Amniotic stem cell (primary cell): Measurements from ENCODE around the gene NOS2.
"Not testable (repeated sequence)": the region's sequence is repeated elsewhere in the genome, so short reads cannot be mapped to it uniquely, and the experiment has no call there.

Source experiments
- DNase-seq: peaks from one replicate; lab custom pipeline; 2025; lab: John Stamatoyannopoulos, UW

NOS2 gene

DNA sequence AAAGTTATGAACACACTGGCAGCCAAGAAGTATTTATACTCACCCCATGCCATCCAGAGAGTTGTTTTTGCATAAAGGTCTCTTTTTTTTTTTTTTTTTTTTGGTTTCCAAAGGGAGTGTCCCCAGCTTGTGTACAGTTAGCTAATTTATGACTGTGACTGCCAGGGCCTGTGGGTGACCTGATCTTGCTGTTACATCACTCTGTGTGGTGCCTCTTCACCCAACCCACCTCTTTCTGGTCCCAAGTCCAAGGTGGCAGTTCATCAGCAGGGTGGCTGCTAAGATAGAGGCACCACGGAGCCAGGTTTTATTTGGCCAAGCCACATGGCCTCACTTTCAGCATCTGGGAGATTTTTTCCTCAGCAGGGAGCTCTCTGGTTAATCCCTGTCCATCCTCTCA lies at the start of gene NOS2:
TSS of gene NOS2 (minus strand) at position 8 of the 400 bp plus-strand sequence. CDS start 1,720 bp downstream, outside the sequence.
- DNase-seq = no peak

DNA sequence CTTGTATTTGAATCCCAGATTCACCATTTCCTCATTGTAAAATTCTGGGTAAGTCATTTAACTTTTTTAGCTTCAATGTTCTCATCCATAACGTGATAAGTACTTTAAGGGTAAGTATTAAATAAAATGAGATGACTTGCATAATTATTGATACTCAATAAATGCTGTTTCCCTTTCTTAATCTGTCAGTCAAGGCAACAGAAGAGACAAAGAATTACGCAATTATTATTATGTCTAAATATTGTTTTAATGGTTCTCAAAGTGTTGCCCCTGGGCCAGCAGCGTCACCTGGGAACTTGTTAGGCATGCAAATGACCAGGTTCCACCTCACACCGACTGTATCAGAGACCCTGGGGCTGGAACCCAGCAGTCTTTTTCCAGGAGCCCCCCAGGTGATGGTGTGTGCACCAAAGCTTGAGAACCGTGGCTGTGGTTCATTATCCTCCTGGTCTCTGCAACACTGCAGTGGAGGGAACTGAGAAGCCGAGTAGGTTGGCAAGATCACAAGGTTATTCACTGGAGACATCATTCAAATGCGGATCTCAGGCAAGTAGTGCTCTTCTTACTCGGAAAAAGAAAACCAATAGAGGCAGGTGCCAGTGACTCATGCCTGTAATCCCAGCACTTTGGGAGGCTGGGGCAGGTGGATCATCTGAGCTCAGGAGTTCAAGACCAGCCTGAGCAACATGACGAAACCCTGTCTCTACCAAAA lies 49.3 kb upstream of the NOS2 start:
- DNase-seq = no peak

DNA sequence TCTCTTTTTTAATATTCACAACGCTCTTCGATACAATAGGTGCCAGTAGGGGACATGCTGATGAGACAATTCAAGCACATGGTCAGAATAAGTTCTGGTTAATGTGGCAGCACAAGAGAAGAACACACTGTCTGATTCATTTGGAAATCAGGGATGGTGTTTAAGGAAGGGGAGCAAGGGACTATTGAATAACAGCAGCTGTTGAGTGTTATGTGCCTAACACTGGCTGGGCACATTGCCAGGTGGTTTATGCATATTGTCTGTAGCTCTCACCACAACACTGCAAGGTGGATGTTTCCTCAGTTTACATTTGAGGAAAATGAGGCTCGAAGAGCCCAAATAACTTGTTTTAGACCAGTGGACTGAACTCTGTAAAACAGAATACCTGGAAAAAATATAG lies 48.6 kb upstream of the NOS2 start:
- DNase-seq = no peak

DNA sequence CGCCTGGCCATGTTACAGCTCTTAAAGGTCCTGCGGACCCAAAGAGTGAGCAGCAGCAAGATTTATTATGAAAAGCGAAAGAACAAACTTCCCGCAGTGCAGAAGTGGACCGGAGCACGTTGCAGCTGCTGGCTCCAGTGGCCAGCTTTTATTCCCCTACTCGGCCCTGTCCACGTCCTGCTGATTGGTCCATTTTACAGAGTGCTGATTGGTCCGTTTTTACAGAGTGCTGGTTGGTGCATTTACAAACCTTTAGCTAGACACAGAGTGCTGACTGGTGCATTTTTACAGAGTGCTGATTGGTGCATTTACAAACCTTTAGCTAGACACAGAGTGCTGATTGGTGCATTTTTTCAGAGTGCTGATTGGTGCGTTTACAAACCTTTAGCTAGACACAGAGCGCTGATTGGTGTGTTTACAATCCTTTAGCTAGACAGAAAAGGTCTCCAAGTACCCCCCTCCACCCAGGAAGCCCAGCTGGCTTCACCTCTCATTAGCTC lies 46.5 kb upstream of the NOS2 start:
- DNase-seq = not testable (repeated sequence)

DNA sequence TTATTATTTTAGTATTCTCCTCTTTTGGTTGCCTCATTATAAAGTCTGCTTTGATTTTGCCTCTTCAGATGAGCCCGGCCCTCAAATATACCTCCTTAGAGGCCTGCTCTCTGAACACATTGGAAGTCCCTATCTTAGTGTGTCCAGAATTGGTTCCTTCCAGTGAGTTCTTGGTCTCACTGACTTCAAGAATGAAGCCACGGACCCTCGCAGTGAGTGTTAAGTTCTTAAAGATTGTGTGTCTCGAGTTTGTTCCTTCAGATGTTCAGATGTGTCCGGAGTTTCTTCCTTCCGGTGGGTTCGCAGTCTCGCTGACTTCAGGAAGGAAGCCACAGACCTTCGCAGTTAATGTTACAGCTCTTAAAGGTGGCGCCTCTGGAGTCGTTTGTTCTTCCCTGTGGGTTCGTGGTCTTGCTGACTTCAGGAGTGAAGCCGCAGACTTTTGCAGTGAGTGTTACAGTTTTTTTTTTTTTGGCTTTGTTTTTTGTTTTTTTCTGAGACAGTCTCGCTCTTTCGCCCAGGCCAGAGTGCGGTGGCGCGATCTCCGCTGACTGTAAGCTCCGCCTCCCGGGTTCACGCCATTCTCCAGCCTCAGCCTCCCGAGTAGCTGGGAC lies 45.8 kb upstream of the NOS2 start:
- no peak for DNase-seq

DNA sequence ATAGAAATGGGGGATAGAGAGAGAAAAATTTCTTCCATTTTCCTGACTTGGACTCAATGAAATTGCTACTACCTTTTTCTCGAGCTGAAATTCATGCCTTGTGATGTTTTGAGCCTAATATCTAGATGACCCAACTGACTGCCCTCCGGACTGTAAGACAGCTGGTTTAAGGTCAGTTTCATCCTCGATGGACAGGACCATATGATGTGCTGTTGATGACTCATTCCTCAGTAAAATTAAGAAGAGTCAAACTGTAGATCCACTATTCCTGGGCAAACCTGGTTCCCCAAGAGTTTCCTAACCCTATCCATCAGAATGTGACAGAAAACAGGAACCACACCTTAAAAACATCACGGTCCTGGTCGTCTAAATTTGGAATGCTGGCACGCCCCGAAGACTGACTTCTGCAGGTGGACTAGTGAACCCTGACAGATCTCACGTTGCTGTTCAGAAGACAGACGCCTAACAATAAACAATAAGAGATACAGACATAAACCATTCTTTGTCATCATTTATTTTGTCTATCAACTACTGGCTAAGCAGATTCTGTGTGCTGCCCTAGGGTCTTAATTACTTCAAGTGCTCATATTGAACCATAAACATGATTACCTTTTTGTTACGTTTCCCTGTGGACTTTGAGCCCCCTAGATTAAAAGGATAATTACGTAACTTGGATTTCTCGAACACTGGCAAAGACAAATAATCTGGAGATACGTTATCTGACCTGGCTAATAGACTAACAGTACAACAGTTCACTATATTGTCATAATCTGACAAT lies 45.1 kb upstream of the NOS2 start:
- no peak for DNase-seq

DNA sequence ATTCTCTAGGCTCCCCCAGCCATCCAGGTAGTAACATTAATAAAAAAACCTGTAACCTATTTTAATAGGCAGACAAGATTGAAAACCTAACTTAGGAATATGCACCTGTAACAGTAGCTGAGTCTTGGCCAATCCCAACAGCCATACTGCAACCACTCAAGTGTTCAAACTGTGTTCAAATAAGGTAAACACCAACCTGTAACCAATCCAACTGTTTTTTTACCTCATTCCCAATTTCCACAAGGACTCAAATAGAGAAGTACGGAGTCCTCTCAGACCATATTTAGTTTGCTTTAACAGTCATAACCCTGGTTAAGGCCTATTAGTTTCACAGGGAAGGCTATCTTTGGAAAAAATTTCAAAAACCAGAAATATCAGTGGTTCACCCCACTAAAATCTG lies 40.4 kb upstream of the NOS2 start:
- no peak for DNase-seq

DNA sequence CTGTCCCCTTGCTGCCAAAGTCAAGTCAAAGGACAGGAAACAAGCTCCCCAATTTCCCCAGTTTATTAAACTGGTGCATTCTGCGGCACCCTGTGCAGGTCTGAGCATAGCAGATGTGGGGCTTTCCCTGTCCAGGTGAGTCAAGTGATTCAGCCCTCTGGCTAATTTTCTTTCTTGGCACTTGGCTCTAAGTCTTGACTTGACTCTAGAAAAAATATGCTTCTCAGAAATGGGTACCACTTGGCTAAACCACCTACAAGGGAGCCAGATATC lies 40.0 kb upstream of the NOS2 start:
- not testable (repeated sequence) for DNase-seq

DNA sequence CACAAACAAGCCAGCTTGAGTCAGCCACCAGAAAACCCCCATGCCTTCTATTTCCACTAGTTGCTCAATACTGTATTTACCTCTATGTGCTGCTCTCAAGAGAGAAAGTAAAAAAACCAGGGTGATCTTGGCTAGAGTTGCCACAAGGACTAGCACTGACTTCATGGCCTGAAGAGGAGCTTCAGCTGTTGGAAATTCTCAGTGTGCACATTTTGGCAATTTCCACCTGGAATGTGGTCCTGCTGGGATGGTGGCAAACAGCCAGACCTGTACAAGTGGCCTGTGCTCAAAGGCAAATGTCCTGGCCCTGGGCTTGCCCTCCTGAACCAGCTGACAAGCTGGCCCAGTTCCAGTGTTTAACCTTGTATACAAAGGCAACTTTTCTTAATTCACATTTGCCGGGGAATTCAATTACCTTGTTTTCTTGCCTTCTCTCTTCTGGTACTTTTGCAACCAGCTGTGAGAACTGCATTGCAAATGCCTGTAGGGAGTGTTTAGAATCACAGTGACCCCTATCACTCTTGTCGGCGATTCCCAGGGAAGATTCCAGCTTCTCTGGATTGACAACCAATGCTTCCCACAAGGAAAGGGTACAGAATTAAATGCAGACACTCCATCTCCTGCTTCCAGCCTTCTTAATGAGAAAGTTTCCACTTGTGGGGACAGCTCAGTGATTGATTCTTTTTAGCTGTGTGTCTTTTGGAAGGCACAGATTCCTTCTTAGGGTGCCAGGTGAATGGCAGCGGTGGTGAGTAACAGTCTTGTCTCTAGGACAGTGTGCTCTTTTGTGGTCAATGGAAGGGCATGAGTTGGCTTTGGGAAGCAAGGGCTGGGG lies 39.5 kb upstream of the NOS2 start:
- not testable (repeated sequence) for DNase-seq

DNA sequence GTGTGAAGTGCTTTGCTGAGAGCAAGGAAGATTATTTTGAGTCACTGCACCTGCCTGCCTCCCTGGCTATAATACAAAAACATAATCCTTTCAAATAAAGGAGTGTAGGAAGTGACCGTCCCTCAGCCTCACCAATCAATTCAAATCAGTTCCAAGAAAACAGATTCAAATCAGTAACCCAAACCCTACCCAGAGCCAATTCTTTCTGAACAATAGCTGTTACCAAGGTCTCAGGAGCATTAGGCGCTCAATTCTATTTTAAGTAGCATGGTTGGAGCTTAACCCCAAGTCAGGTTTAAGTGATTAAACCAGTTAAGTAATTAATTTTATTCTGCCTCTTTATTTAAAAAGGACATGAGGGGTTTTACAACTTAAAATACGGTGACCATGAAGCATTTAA lies 38.3 kb upstream of the NOS2 start:
- DNase-seq = not testable (repeated sequence)

DNA sequence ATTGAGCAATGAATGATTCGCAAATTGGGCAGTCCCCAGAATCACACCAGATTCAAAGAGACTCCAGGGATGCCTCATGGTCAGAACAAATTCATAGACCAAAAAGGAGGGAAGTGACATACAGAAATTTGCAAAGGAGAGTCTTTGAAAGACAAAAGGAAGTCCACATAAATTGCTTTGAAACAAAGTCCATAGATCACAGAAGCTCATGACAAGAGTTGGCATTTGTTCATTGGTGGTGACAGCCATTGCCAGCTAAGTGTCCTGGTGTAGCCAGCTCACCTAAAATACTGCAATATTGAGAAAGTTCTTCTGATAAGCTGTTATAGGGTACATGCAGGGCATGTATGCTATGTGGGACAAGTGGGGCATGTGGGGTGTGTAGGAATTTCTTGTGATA lies 37.4 kb upstream of the NOS2 start:
- DNase-seq = not testable (repeated sequence)

DNA sequence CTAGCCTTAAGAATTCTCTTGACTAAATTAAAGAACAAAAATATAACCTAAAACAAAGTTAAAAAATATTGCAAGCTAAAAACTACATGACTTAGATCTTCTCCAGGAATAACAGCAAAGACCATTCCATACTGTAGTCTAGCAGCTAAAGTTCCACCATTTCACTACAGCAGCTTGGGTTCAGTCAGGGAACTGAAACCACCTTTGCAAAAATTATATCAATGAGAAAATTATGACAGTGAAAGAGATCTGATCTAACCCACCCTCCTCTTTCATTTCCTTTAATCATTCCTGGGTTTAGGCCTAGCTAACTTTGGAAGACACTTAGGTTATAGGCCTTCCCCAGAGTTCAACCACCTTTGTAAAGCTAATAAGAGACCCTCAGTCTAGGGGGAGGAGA lies 36.3 kb upstream of the NOS2 start:
- no peak for DNase-seq

DNA sequence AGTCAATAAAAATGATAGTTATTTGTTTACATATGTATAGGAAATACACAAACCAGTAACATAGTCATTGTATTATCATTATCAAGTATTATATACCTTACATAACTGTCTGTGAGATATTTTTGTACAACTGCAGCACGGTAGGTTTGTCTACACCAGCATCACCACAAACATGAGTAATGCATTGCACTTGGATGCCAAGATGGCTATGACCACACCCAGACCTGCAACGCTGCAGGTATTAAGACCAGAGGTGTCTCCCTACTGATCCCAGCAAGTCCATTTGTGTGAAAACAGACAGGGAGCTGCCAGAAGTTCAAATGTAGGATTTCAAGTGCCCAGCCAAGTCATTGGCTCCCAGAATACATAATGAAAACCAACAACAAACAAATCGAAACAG lies 34.2 kb upstream of the NOS2 start:
- no peak for DNase-seq

DNA sequence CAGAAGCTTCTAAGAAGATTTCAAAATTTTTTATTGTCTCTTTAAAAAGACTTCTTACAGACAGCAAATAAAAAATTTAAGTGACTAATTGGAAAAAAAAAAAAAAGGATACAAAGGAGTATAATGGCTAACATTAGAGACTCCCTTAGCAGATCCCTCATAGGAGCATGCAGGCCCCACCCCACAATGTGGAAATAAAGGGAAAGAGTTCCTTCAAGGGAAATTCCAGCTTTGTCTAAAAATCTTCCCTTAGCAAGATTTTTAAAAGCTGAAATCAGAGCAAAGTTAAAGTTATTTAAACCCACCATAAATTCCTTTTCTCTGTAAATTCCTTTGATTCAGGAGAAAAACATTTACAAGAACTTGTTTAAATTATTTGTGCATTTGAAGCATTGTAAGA lies 32.5 kb upstream of the NOS2 start:
- no peak for DNase-seq

DNA sequence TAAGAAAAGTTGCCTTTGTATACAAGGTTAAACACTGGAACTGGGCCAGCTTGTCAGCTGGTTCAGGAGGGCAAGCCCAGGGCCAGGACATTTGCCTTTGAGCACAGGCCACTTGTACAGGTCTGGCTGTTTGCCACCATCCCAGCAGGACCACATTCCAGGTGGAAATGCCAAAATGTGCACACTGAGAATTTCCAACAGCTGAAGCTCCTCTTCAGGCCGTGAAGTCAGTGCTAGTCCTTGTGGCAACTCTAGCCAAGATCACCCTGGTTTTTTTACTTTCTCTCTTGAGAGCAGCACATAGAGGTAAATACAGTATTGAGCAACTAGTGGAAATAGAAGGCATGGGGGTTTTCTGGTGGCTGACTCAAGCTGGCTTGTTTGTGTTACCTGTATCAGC lies 29.6 kb upstream of the NOS2 start:
- not testable (repeated sequence) for DNase-seq

DNA sequence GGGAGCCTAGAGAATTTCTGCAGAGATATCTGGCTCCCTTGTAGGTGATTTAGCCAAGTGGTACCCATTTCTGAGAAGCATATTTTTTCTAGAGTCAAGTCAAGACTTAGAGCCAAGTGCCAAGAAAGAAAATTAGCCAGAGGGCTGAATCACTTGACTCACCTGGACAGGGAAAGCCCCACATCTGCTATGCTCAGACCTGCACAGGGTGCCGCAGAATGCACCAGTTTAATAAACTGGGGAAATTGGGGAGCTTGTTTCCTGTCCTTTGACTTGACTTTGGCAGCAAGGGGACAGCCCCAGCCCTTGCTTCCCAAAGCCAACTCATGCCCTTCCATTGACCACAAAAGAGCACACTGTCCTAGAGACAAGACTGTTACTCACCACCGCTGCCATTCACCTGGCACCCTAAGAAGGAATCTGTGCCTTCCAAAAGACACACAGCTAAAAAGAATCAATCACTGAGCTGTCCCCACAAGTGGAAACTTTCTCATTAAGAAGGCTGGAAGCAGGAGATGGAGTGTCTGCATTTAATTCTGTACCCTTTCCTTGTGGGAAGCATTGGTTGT lies 28.9 kb upstream of the NOS2 start:
- not testable (repeated sequence) for DNase-seq

DNA sequence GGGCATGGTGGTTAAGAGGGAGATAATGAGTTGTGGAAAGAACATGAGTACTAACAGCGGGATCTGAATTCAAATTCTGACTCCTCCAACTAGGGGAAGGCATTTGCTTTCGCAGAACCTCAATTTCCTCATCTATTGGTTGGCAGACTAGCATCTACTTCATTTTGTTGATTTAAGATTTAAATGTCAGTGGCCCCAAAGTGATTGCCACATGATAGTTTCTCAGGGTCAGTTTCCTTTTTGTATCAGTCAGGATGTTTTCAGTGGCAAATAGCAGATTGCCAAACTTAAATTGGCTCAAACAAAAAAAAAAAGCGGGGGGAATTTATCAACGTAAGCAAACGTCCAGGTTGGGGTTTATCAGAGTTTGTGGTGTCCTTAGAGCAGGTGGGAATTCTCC lies 25.1 kb upstream of the NOS2 start:
- no peak for DNase-seq

DNA sequence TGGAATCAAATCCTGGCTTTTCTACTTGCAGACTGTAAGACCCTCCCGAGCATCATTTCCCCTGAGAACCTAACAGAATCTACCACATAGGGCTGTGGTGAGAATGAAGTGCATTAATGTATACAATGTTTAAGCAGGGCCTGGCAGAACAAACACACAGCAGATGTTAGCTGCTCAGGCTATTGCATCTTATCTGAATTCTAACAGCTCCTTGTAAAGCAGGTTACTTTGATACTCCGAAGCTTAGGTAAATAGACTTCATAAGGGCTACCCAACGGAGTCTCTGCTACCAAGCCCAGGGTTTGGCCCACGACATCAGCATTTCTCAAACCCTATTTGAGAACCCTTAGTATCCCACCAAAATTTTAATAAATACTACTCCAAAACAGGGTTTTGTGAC lies 24.4 kb upstream of the NOS2 start:
- no peak for DNase-seq

DNA sequence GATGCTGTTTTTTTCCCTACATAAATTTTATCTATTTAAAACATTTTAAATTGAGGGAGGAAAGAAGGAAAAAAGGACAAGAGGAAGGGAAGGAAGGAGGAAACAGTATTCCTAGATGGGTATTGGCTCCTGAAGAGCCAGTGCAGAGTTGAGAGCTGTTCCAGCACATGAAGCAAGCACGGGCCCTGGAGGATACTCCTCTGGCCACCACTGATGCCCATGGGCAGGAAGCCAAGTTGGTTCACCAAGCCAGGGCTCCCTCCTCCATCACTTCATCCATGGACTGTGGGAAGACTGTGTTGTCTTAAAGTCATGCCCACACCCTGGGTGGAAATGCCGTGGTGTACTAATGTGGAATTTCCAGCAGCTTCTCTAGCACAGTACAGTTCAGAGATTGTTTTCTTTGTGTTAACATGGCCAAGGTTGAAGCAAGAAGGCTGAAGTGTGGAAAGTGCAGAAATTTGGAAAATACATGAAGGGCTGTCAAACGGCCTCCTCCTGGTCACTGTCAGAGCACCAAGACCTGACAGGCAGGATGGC lies 23.9 kb upstream of the NOS2 start:
- DNase-seq = no peak

DNA sequence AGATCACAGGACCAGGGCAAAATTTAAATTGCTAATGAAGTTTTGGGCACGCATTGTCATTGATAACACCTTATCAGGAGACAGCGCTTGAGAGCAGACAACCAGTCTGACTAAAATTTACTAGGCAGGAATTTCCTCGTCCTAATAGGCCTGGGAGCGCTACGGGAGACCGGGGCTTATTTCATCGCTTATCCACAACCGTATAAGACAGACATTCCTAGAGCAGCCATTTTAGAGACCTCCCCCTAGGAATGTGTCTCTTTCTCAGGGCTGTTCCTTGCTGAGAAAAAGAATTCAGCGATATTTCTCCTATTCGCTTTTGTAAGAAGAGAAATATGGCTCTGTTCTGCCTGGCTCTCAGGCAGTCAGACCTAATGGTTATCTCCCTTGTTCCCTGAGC lies 21.8 kb upstream of the NOS2 start:
- DNase-seq = not testable (repeated sequence)

DNA sequence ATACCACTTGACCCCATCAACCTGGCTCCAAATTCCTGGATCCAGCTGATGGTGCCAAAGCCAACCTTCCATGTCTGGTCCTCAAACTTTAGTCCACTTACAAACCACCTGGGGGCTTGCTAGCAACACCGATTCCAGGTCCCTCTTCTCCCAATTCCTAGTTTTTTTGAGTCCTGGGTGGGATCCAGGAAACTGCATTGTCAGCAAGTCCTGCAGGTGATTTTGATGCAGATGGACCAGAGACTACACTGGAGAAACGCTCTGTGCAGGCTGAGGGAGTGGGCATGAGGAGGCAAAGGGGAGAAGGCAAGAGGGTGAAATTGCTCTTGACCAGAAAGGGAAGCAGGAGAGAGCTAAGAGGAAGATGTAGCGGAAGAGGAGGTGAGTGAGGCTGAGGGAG lies 21.0 kb upstream of the NOS2 start:
- no peak for DNase-seq

DNA sequence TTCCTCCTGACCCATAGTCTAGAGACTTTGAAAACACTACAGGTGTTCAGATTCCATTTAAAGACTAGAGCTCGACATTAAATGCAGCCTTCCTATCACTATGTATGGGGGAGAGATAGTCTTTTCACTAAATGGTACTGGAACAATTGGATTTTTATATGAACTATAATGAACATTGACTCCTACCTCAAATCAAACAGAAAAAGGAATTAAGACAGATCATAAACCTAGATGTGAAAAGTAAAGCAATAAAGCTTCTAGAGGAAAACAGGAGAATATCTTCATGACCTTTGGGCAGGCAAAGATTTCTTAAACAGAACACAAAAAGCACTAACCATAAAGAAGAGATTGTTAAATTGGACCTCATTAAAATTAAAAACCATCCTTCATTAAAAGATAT lies 18.8 kb upstream of the NOS2 start:
- DNase-seq = no peak
